ENCODE results near the gene SDR39U1.

The SDR39U1 gene

GRCh38 chr14:24431569-24432258 lies 10.9 kb downstream of the SDR39U1 start (continued):
- TF ChIP-seq ZBTB10 (tag by site-specific recombination; IDR thresholded peaks at IDR 0.05) (peak; percentile 94), KLF16 (tag by site-specific recombination; IDR thresholded peaks at IDR 0.05) (peak; percentile 84), ZXDB (tag by site-specific recombination; IDR thresholded peaks at IDR 0.05) (peak; percentile 81), ZBTB11 (tag by site-specific recombination; conservative IDR thresholded peaks at IDR 0.05; ENCODE audit: low read depth) (no peak), PATZ1 (tag by site-specific recombination; IDR thresholded peaks at IDR 0.05) (peak; percentile 87), PRDM10 (tag by site-specific recombination; IDR thresholded peaks at IDR 0.05) (peak; percentile 65), ZNF155 (tag by site-specific recombination; IDR thresholded peaks at IDR 0.05) (no peak), KLF9 (tag by site-specific recombination; IDR thresholded peaks at IDR 0.05; ENCODE audit: low read depth) (peak; percentile 76), CTCF (tag by site-specific recombination; IDR thresholded peaks at IDR 0.05) (peak; percentile 99), ZBTB26 (tag by site-specific recombination; optimal IDR thresholded peaks at IDR 0.05) (peak; percentile 15), EGR2 (tag by site-specific recombination; IDR thresholded peaks at IDR 0.05; ENCODE audit: low read depth) (0 out of 2 replicates have a peak, but pooled peaks have one; percentile 17), ZNF426 (tag by site-specific recombination; IDR thresholded peaks at IDR 0.05) (no peak), GLIS2 (tag by site-specific recombination; IDR thresholded peaks at IDR 0.05) (peak; percentile 52), ZNF654 (tag by site-specific recombination; IDR thresholded peaks at IDR 0.05; ENCODE audit: low read depth) (peak; percentile 97), ZNF629 (tag by site-specific recombination; IDR thresholded peaks at IDR 0.05) (peak; percentile 52), ZIC2 (tag by site-specific recombination; IDR thresholded peaks at IDR 0.05) (peak; percentile 34; the same call in 1 of the 2 replicates)
